Uterus (tissue), 4 donors: ENCODE data around the gene FUCA1. TPM values are rescaled to one million over a fixed set of nuclear protein-coding genes. Genes with fewer than 3 reads are reported as not detected.

Experiments used
- DNase-seq, 2 donors: peaks; one replicate each; pipeline ENCODE4 v3.0.0-alpha.2; 2019 to 2020
- H3K27ac ChIP-seq, 2 donors: fragments of 200-600 bp; sonication (generic); 1 replicate in 1 of 2; 2 replicates in 1 of 2; pipeline ENCODE4 v1.5.1; 2016 to 2018
- H3K27me3 ChIP-seq, 2 donors: fragments of 200-600 bp; sonication (generic); one replicate each; pipeline ENCODE4 v1.5.1; 2018 to 2019; ENCODE audit warnings: control low read depth in 1 of 2
- H3K36me3 ChIP-seq, 2 donors: fragments of 200-600 bp; sonication (generic); one replicate each; pipeline ENCODE4 v1.5.1; 2019; ENCODE audit warnings: control low read depth in 1 of 2
- H3K4me1 ChIP-seq, 2 donors: fragments of 200-600 bp; sonication (generic); one replicate each; pipeline ENCODE4 v1.5.1; 2018 to 2019; ENCODE audit warnings: control low read depth in 1 of 2
- H3K4me3 ChIP-seq, 2 donors: fragments of 200-600 bp; sonication (generic); 1 replicate in 1 of 2; 2 replicates in 1 of 2; pipeline ENCODE4 v1.5.1; 2018 to 2019; ENCODE audit warnings: mild to moderate bottlenecking in 1 of 2
- H3K9me3 ChIP-seq, 2 donors: fragments of 200-600 bp; sonication (generic); one replicate each; pipeline ENCODE4 v1.5.1; 2019; ENCODE audit warnings: control low read depth in 1 of 2
- CTCF ChIP-seq, 4 experiments: fragments of 200-600 bp in 2 of 4; fragments of 450-650 bp in 2 of 4; sonication (generic) in 2 of 4; IDR thresholded peaks; one replicate each; pipeline ENCODE4 v1.5.1; 2016 to 2019; ENCODE audit warnings: antibody characterized with exemption in 4 of 4, mild to moderate bottlenecking in 2 of 4, moderate library complexity in 1 of 4
- POLR2A ChIP-seq, 2 donors: fragments of 450-650 bp; IDR thresholded peaks; one replicate each; pipeline ENCODE4 v1.6.1; 2016; ENCODE audit warnings: antibody characterized with exemption in 2 of 2, mild to moderate bottlenecking in 1 of 2, moderate library complexity in 1 of 2
- intact Hi-C: fragments of 100-400 bp; cut with DNase I; formaldehyde crosslinking; loops from one replicate; pipeline ENCODE4 v1.15.1; 2023; ENCODE audit warnings: low total_unique reads
- total RNA-seq, 4 donors: library from RNA; depleted of rRNA in 3 of 4; stranded (reverse); fragments of >200 nt in 3 of 4; gene quantifications; one replicate each; pipeline versions ENCODE4 v1.1.0 to v1.2.4, GENCODE V29; 2014 to 2023
- donor health status: DM: yes; HTN: yes; CAD: no.

FUCA1 gene
- total RNA-seq, 4 donors from 2014 or later: 1.8 to 50.0 (median 23.0) TPM

- no peaks in the 10 kb centered on the region for H3K36me3 ChIP-seq
- no peaks in the 10 kb centered on the region for H3K4me1 ChIP-seq
These were observed 51.2 kb downstream of the FUCA1 start for GRCh38 chr1:23816906-23817305.

GRCh38 chr1:23816361-23816760, 51.7 kb downstream of the FUCA1 start:
- Histone ChIP-seq H3K9me3 (no peaks in the 10 kb centered on the region), H3K27ac (no peak overlapping the region), H3K4me3 (no peak overlapping the region), H3K36me3 (no peaks in the 10 kb centered on the region), H3K4me1 (no peaks in the 10 kb centered on the region), H3K27me3 (no peaks in the 10 kb centered on the region)
- intact Hi-C loops: no loop called here
- DNase-seq: no peak
- TF ChIP-seq CTCF (IDR thresholded peaks at IDR 0.05) (no peak), POLR2A (IDR thresholded peaks at IDR 0.05) (no peak)

More at GRCh38 chr1:23816906-23817305, 51.2 kb downstream of the FUCA1 start:
- H3K27me3 ChIP-seq: no peaks in the 10 kb centered on the region
- no peaks in the 10 kb centered on the region for H3K9me3 ChIP-seq
- DNase-seq: no peak
- intact Hi-C loops: no loop called here
- no peak for TF ChIP-seq POLR2A (IDR thresholded peaks at IDR 0.05)
- TF ChIP-seq CTCF (IDR thresholded peaks at IDR 0.05): no peak
- no peak overlapping the region for H3K4me3 ChIP-seq
- H3K27ac ChIP-seq: no peak overlapping the region

DNA sequence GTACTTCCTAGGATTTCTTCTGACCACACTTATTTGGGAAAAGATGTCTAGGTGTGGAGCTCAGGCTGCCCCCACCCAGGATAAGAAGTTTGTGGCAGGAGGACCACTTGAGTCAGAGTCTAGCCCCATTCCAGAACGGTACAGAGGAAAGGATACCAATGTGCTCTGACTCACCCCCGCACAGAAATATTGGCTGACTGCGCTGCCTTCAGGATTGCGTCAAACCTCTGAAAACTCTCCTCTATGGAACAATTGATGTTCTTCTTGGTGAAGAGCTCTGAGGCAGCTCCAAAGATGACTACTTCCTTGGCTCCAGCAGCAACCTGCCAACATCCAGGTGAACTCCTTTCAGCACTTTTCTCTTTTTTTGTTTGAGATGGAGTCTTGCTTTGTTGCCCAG, 54.1 kb downstream of the FUCA1 start:
- Histone ChIP-seq H3K4me3 (no peak overlapping the region), H3K27me3 (no peaks in the 10 kb centered on the region), H3K36me3 (no peaks in the 10 kb centered on the region), H3K9me3 (no peaks in the 10 kb centered on the region), H3K4me1 (no peaks in the 10 kb centered on the region), H3K27ac (no peak overlapping the region)
- DNase-seq: no peak
- intact Hi-C loops: no loop called here
- TF ChIP-seq CTCF (IDR thresholded peaks at IDR 0.05): no peak
- no peak for TF ChIP-seq POLR2A (IDR thresholded peaks at IDR 0.05)

- H3K9me3 ChIP-seq: no peaks in the 10 kb centered on the region
- no peaks in the 10 kb centered on the region for H3K27me3 ChIP-seq
- intact Hi-C loops: no loop called here
- no peak for DNase-seq
- H3K4me3 ChIP-seq: no peak overlapping the region
- H3K36me3 ChIP-seq: no peaks in the 10 kb centered on the region
- TF ChIP-seq POLR2A (IDR thresholded peaks at IDR 0.05) (no peak), CTCF (IDR thresholded peaks at IDR 0.05) (peak; percentile 14 to 35 (median 23))
- H3K4me1 ChIP-seq: no peaks in the 10 kb centered on the region
- no peak overlapping the region for H3K27ac ChIP-seq
These were observed 57.1 kb downstream of the FUCA1 start for GRCh38 chr1:23810818-23811540.

- no peak overlapping the region for H3K27ac ChIP-seq
- H3K4me3 ChIP-seq: no peak overlapping the region
- H3K27me3 ChIP-seq: no peaks in the 10 kb centered on the region
- H3K36me3 ChIP-seq: no peaks in the 10 kb centered on the region
- peak in 1 of 2 donors; percentile 47 for DNase-seq
- H3K4me1 ChIP-seq: no peaks in the 10 kb centered on the region
- H3K9me3 ChIP-seq: no peaks in the 10 kb centered on the region
- intact Hi-C loops: no loop called here
- TF ChIP-seq CTCF (IDR thresholded peaks at IDR 0.05) (peak; percentile 30 to 35 (median 32)), POLR2A (IDR thresholded peaks at IDR 0.05) (no peak)
These were observed 58.3 kb downstream of the FUCA1 start for GRCh38 chr1:23809751-23810171.
